Activated CD8-positive, alpha-beta memory T cell treated with anti-CD3 and anti-CD28 coated beads for 36 hours (primary cell): ENCODE data around the gene KIT. TPM values are rescaled to one million over a fixed set of nuclear protein-coding genes. Genes with fewer than 3 reads are reported as not detected.

Source experiments
- CTCF ChIA-PET: fragments of 350-600 bp; sonication (Branson Sonifier 250); formaldehyde crosslinking; loops from one replicate; lab custom pipeline; 2021; ENCODE audit warnings: antibody characterized with exemption; lab: Charles Lee
- POLR2A ChIA-PET: fragments of 350-600 bp; sonication (Branson Sonifier 250); formaldehyde crosslinking; loops from one replicate; lab custom pipeline; 2021; ENCODE audit warnings: antibody characterized with exemption; lab: Charles Lee
- total RNA-seq, 2 experiments: library from RNA; stranded (reverse); gene quantifications; one replicate each; pipeline ENCODE4 v1.2.3, GENCODE V29; 2021

The KIT gene
- total RNA-seq, 2 experiments from 2014 or later: 0.04 to 0.21 TPM

DNA sequence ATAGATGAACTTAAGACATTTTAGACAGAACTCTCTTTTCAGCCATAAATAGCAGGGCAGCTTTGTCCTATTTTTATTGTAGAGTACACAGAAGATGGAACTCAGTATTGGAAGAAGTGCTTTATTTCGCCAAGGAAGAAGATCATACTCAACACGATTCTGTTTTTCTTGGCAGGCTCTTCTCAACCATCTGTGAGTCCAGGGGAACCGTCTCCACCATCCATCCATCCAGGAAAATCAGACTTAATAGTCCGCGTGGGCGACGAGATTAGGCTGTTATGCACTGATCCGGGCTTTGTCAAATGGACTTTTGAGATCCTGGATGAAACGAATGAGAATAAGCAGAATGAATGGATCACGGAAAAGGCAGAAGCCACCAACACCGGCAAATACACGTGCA is 37.6 kb downstream of the KIT start:
- ChIA-PET CTCF (no interaction called here), POLR2A (no interaction called here)

DNA sequence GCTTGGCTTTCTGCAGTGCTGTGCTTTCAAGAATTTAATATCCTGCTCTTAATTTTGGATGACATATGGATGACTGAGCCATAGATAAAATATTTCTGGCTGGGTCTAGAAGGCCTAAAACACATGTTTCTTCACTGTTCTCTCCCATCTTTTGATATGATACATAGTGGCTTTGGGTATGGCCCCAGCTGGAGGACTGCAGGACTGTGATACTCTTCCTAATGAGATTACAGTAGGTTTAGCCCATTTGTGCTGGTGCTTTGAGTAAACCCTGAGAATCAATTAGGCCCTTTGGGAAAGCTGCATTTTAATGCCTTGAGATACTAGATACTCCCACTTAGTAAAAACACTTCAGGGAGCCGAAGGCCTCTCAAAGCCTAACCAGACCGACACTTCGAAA is 38.0 kb downstream of the KIT start:
- ChIA-PET CTCF (no interaction called here), POLR2A (no interaction called here)

DNA sequence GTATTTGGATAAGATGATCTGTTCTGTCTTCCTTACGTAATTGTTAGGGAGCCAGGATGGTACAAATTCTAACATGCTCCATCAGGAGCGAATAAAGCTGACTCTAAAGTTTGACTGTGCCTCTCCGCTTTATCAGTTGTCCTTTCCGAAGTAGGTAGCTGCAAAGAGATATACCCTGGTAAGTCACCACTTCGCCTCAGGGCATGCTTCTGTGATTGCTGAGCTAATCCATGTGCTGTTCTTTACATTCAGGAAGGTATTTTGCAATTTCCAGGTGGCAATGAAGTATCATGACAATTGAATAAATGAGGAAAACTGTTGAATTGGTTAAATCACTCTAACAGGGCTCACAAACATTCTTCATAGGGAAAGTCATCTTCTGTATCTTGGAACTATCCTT is 38.9 kb downstream of the KIT start:
- ChIA-PET POLR2A (no interaction called here), CTCF (no interaction called here)

DNA sequence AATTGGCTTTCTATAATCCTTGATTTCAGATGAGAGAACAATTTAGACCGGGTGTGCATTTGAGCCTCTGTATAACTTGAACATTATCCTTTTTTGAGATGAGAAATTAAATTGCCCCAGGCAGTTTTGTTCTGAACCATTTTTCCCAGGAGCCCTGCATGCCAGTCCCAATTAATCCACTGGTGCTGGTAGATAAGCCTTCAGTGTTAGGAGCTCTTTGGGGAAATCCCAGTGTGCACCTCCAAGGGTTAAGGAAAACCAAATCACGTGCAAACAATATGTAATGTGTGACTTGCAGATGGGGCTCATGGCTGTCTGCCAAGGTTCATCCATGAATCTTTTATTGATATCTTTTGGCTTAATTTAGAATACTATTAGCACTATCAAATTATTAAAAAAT is 43.2 kb downstream of the KIT start:
- POLR2A ChIA-PET: no interaction called here
- CTCF ChIA-PET: no interaction called here

DNA sequence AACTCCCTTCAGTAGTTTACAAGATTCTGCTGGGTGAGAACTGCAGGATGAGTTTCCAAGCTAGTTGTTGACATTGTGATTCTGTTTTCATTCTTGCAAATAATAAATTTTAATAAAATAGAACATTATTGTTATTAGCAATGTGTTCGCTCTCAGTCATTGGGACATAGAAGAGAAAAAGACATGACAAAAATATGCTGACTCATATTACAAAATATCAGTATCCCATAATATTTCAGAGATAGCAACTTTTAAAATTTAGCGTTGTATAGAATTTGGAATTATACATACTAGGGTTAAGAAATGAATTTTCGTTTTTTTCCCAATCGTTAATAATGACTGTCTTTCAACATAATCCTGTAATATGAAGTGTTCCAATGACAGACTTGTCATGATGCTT is 45.4 kb downstream of the KIT start:
- CTCF ChIA-PET: no interaction called here
- POLR2A ChIA-PET: no interaction called here

DNA sequence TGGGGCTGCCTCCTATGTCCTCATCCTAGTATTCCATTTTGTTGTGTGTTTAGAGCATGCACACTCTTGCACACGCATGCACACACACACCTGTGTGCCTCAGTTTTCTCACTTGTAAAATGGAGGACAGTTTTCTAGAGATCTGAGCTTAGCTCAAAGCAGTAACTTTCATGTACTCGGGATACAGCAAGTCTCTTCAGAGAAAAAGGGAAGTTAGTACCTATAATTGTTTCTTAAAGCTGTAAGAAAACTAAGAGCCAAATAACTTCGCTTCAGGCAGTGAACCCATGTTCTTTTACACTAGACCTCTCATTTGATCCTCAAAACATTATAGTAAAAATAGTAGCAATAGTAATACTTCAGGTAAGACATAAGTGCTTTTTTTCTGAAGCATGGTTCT is 49.6 kb downstream of the KIT start:
- ChIA-PET POLR2A (no interaction called here), CTCF (no interaction called here)

DNA sequence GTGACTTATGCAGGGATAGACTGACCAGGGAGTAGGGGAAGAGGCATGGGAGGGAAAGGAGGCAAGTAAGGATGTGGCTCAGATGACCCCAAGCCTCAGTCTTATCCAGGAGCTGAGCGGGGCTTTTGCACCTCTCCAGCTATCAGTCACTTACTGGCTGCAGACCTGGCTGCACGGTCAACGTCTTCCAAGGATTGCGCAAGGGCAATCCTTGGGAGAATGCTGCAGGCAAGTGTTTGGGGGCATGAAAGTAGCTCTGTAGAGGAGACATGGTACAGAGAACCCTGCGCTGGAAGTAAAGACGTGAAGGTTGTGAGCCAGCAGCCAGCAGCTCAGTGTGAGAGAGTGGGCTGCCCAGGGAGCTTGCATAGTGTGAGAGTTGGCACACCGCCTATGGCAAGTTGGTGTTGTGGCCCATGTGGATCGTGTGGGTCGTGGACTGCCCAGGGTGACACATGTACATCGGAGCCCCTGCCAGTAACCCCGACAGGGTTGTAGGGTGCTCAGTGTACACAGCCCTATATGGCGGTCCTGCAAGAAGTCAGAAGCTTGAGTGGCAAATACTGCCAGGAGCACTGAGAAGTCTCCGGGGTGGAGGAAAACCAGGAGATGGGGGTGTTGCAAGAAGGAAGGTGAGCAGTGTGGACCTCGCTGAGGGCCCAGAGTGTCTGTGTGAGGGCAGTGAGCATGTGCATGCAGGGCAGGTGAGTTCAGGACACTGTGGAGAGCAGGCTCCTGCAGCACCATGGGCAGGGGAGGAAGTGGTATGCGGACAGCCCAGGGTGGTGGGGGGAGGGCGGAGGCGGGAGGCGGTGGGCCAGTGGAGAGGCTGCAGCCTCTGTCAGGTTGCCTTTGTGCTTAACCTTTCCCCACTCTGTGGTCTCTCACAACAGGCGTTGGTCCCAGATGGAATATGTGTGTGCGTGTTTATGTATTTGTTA is 50.9 kb downstream of the KIT start:
- ChIA-PET POLR2A (no interaction called here), CTCF (no interaction called here)

DNA sequence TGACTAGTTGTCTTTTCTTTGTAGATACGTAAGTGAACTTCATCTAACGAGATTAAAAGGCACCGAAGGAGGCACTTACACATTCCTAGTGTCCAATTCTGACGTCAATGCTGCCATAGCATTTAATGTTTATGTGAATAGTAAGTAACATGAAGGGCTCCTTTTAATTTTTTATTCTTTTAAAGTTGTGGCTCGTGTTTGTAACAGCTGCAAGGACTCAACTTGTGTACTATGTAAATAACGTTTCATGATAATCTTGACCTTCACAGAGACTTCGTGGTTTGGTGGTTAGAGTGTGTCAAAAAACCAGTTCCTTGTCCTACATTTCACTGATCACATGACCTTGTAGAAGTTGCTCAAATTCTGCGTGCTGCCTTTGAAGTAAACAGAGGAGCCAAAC is 51.6 kb downstream of the KIT start:
- ChIA-PET POLR2A (no interaction called here), CTCF (no interaction called here)

DNA sequence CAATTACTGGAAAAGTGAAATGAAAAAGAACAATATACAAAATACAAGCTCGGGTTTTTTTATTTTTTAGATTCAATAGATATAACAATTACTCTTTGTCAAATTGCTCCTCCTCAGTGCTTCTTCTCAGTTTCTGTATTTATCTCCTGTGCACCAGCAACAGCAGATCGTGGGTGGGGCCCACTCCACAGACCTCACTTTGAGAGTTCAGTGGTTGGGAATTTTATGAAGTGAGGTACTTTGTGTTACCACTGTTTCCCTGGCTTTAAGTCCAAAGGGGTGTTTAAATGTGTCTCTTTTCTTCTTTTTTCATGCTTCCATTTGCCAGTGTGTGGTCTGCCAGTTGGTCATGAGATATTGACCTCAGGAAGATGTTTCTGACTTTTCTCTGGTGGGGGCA is 54.4 kb downstream of the KIT start:
- CTCF ChIA-PET: interaction anchor here (0.6 kb wide), 1 partner anchor 83 kb away, joined by 3 read pairs; no protein-coding TSS in a partner anchor

DNA sequence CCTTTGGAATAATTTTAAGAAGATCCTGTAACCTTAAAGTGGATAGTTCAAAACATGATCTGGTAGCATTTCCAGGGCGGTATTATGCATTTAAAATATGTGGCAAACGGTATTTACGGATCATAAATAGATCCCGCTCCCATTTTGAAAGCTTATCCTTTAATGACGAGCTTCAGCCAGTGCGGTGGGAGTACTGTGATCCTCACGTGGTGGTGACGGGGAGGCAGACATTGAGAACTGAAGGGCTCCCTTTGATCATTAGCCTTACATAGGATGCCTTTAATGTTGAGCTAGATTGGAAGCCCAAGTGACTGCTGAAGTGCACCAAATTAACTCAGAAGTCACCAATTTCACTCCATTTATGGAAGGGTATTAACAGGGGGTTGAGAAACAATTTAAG is 56.9 kb downstream of the KIT start:
- ChIA-PET POLR2A (no interaction called here), CTCF (no interaction called here)

More for the DNA sequence above, 54.4 kb downstream of the KIT start:
- POLR2A ChIA-PET: no interaction called here

DNA sequence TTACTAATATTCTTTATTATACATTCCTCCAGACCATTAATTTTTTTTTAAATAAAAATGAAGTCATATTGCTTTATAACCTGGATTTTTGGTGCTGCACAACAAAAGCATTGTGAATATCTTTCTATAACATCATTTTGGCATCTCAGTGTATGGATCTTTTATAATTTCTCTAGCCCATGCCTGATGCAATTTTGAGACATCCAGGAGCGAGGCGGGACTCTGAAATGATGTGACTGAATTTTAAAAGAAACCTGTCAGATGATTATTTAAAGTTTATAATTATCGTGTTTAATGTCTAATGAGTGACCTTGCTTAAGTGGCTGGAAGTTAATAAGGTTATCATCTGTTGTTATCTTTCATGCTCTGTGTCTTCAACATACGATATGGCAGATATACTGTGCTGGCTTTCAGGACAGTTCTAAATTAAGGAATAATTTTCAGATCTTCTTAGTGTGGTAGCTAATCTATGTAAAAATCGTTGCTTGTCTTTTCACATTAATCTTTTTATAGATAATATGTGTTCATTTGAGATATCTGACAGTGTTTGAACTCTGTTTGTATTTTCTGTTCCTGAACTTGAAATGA is 58.8 kb downstream of the KIT start:
- ChIA-PET CTCF (no interaction called here), POLR2A (no interaction called here)

DNA sequence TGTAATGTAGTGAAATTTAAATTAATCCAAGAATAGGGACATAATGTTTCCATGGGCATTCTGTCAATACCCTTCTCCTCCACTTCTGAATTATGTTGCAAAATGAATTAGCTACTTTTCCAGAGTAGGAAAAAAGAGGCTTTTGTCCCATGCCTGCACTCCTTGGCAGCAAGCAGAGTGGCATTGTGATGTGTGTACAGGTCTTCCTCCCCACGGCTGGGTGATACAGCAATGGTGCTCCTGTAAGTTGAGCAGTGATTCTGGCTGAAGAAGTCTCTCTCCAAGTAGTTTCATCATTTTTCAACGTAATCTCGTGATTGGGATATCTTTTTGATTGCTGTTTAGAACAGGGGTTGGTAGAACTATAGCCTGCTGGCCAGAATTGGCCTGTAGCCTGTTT is 59.9 kb downstream of the KIT start:
- ChIA-PET POLR2A (no interaction called here), CTCF (no interaction called here)

DNA sequence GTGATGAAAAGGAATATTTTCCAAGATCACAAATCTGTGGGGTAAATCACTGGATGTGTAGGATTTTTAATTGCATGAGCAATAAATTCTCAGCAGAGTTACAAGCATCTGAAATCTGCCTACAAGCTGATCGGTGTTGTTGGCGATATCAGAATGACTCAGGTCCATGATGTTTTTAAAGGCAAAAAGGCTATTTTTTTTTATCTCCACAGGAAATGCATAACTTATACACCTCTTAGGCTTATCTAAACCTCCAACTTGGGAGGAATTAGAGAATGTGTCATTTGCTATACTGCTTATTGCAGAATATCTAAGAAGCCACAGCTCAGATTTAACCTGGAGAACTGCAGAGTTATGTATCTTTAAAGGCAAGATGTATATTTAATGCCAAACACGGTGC is 61.6 kb downstream of the KIT start:
- ChIA-PET POLR2A (no interaction called here), CTCF (no interaction called here)

DNA sequence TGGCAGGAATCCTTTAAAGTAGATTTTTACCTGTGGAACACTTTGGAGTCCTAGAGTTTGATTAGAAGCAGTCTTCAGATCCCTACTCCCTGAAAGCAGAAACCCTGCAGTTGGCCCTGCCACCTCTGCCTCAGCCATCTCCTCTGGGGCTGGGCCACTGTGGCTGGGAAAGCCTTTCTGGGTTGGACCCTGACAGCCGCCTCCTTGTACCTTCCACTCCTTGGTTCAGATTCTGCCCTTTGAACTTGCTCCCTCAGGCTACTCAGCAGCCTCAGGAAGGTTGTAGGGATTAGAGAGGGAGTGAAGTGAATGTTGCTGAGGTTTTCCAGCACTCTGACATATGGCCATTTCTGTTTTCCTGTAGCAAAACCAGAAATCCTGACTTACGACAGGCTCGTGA is 65.5 kb downstream of the KIT start:
- POLR2A ChIA-PET: no interaction called here
- CTCF ChIA-PET: no interaction called here

DNA sequence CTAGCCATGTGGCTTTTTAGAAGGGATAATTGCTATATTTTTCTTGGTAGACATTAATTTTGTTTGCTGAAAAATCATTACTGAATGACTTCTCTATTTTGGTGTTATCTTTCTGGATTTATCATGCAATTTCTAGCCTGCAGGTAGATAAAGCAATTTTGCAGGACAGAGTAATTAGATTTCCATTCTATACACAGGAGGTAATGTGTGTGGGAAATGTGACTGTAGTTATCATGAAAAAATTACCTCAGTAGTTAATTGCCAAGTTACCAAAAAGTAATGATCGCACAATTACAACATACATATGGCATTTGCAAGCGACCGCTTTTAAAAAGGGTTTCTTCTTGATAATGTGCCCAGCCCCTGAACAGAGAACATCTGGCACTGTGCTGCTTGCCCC is 66.1 kb downstream of the KIT start:
- ChIA-PET CTCF (no interaction called here), POLR2A (no interaction called here)

DNA sequence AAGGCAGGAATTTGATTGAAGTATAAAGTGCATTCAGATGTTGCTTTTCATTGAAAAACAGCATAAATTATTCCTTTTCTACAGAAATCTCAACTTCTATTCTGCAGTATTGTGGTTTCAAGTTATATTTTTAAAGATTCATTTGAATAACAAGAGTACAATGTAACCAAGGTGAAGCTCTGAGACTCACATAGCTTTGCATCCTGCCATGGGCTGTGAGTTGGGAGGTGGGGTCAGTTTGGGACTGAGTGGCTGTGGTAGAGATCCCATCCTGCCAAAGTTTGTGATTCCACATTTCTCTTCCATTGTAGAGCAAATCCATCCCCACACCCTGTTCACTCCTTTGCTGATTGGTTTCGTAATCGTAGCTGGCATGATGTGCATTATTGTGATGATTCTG is 69.2 kb downstream of the KIT start:
- ChIA-PET CTCF (no interaction called here), POLR2A (no interaction called here)

DNA sequence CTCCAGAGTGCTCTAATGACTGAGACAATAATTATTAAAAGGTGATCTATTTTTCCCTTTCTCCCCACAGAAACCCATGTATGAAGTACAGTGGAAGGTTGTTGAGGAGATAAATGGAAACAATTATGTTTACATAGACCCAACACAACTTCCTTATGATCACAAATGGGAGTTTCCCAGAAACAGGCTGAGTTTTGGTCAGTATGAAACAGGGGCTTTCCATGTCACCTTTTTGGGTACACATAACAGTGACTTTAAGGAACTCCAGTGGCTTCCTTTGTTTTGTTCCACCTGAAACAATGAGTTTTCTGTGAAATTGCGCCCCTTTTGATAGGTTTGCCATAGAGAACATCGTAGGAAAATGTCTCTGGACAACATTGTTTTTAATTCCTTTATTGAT is 69.6 kb downstream of the KIT start:
- POLR2A ChIA-PET: no interaction called here
- CTCF ChIA-PET: no interaction called here

DNA sequence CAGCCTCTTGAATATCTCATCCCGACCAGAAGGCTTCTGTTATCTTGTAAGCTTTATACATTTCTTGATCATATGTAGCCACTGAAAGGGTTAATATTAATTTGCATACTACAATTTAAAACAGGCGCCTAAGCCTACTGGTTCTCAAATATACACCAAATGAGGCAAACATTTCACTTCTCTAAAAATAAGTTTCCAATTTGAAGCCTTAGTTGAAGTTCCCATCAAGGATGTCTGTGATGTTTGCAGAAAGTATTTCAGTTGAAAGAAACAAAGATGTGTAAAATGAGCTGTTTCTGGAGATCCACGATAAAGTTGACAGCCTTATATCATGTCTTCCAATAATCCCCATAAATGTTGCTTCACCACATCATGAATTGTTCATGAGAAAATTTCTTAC is 70.6 kb downstream of the KIT start:
- CTCF ChIA-PET: no interaction called here
- POLR2A ChIA-PET: no interaction called here

DNA sequence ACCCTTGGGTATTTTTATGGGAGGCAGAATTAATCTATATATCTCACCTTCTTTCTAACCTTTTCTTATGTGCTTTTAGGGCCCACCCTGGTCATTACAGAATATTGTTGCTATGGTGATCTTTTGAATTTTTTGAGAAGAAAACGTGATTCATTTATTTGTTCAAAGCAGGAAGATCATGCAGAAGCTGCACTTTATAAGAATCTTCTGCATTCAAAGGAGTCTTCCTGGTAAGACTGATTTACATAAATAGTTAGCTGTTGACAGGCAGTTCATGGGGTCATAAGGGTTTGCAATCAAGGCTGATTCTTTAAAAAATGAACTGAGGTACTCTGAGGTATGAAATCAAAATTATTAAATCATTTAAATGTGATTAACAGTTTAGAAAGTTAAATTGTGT is 71.5 kb downstream of the KIT start:
- CTCF ChIA-PET: no interaction called here
- POLR2A ChIA-PET: no interaction called here

DNA sequence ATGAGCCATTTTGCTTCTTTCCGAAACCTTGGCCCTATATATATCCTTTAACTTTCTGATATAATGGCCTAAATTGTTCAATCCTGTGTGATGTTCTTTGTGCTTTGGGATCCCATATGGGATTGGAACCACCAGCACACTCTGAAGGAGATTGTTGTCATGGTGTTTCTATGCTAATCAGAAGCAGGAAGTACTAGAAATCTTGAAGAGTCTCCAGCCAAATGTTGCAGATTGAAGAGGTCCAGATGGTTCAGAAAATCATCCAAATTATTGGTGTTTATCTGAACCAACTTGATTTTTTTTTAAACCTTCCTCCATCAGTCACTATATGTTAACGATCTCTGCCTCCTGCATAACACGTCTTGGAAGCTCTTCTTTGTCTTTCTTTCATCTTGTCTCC is 72.8 kb downstream of the KIT start:
- ChIA-PET CTCF (no interaction called here), POLR2A (no interaction called here)

DNA sequence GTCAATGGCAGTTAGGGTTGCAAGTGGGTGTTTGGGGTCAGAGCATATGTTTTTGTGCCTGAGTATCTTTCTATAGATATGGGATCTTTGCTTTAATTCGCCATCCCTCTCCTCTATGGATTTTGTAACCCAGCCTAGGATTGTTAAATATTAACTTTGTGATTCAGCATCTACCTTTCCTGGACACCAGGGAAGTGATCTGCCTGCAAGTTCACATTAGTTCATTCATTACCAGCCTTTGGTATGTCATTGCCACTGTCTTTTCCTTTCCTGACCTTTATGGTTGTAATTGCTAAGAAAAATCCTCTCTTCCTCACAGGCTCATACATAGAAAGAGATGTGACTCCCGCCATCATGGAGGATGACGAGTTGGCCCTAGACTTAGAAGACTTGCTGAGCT is 73.8 kb downstream of the KIT start:
- POLR2A ChIA-PET: no interaction called here
- CTCF ChIA-PET: no interaction called here
